Neutrophil (primary cell): ENCODE data around the gene FAM240B.
A peak's percentile ranks its signal among the peaks of the same experiment; 100 is the strongest.

ENCODE experiments used
- H3K27ac ChIP-seq: fragments of 200-600 bp; sonication (generic); 2 replicates; pipeline ENCODE4 v1.5.1; 2016; ENCODE audit warnings: mild to moderate bottlenecking, moderate library complexity
- H3K27me3 ChIP-seq: fragments of 200-600 bp; sonication (generic); 2 replicates; pipeline ENCODE4 v1.6.0; 2016; ENCODE audit warnings: mild to moderate bottlenecking
- H3K36me3 ChIP-seq: fragments of 200-600 bp; sonication (generic); 2 replicates; pipeline ENCODE4 v1.5.1; 2017
- H3K4me1 ChIP-seq, 2 experiments: fragments of 200-600 bp in 1 of 2; sonication (generic) in 1 of 2; 1 replicate in 1 of 2; 2 replicates in 1 of 2; pipeline versions ENCODE4 v1.5.1 to v1.6.1; 2013 to 2016; ENCODE audit warnings: low read depth in 1 of 2, low read length in 1 of 2, mild to moderate bottlenecking in 1 of 2, moderate library complexity in 1 of 2; ENCODE audit not compliant: control insufficient read depth in 1 of 2, insufficient read depth in 1 of 2
- H3K4me3 ChIP-seq, 2 experiments: fragments of 200-600 bp in 1 of 2; sonication (generic) in 1 of 2; 1 replicate in 1 of 2; 2 replicates in 1 of 2; pipeline ENCODE4 v1.5.1; 2013 to 2016; ENCODE audit warnings: low read depth in 1 of 2, low read length in 1 of 2, mild to moderate bottlenecking in 1 of 2, moderate library complexity in 1 of 2
- H3K9me3 ChIP-seq: fragments of 200-600 bp; sonication (generic); 2 replicates; pipeline ENCODE4 v1.5.1; 2016
- CTCF ChIP-seq: fragments of 200-600 bp; sonication (generic); IDR thresholded peaks from 2 replicates; pipeline ENCODE4 v1.5.1; 2016; ENCODE audit warnings: antibody characterized with exemption

Gene FAM240B

DNA sequence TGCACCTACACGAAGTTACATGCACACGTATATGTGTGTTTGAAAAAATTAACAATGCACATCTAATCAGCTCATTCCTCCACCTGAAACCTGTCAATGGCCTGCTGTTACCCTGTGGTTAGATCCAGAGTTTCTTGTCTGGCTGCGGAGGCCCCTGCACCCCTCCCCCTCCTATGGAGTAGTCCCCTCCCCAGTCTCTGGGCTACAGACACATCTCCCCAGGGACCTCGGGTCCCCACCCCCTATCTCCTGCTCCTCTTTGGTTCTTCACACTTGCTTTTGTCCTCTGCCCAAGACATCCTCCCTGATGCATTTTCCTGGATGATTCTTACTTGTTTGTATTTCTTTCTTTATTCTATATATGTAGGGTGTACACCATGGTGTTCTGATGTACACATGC is 27.2 kb downstream of the FAM240B start:
- Histone ChIP-seq H3K4me3 (no peak overlapping the region), H3K9me3 (no peaks in the 10 kb centered on the region), H3K27ac (no peak overlapping the region), H3K4me1 (no peaks in the 10 kb centered on the region), H3K27me3 (peaks cover 44% of the 10 kb centered on the region), H3K36me3 (no peaks in the 10 kb centered on the region)
- TF ChIP-seq CTCF = no peak

GRCh38 chr9:38690574-38690973 is 29.4 kb downstream of the FAM240B start:
- TF ChIP-seq CTCF = no peak
- H3K9me3 ChIP-seq = no peaks in the 10 kb centered on the region
- H3K4me3 ChIP-seq = no peak overlapping the region
- peaks cover 55% of the 10 kb centered on the region for H3K27me3 ChIP-seq
- H3K27ac ChIP-seq = no peak overlapping the region
- H3K36me3 ChIP-seq = no peaks in the 10 kb centered on the region
- peaks cover 0 to 5% of the 10 kb centered on the region in 2 experiments for H3K4me1 ChIP-seq

- no peak overlapping the region for H3K4me3 ChIP-seq
- no peaks in the 10 kb centered on the region for H3K36me3 ChIP-seq
- H3K4me1 ChIP-seq = peaks cover 0 to 5% of the 10 kb centered on the region in 2 experiments
- TF ChIP-seq CTCF = no peak
- no peaks in the 10 kb centered on the region for H3K9me3 ChIP-seq
- peaks cover 60% of the 10 kb centered on the region for H3K27me3 ChIP-seq
- H3K27ac ChIP-seq = no peak overlapping the region
These were observed 30.3 kb downstream of the FAM240B start for GRCh38 chr9:38689678-38690077.

GRCh38 chr9:38687992-38688391 is 31.9 kb downstream of the FAM240B start:
- H3K4me3 ChIP-seq = no peak overlapping the region
- H3K4me1 ChIP-seq = peaks cover 0 to 5% of the 10 kb centered on the region in 2 experiments
- peaks cover 73% of the 10 kb centered on the region for H3K27me3 ChIP-seq
- TF ChIP-seq CTCF = no peak
- no peaks in the 10 kb centered on the region for H3K36me3 ChIP-seq
- no peak overlapping the region for H3K27ac ChIP-seq
- no peaks in the 10 kb centered on the region for H3K9me3 ChIP-seq

- Histone ChIP-seq H3K27ac (no peak overlapping the region), H3K9me3 (no peaks in the 10 kb centered on the region), H3K36me3 (no peaks in the 10 kb centered on the region), H3K27me3 (peaks cover 73% of the 10 kb centered on the region), H3K4me3 (peak overlapping the region; percentile 27 to 29), H3K4me1 (peaks cover 0 to 5% of the 10 kb centered on the region in 2 experiments)
- TF ChIP-seq CTCF = no peak
These were observed 32.5 kb downstream of the FAM240B start for GRCh38 chr9:38687389-38687842.

- peaks cover 0 to 5% of the 10 kb centered on the region in 2 experiments for H3K4me1 ChIP-seq
- no peak overlapping the region for H3K27ac ChIP-seq
- H3K9me3 ChIP-seq = no peaks in the 10 kb centered on the region
- peak overlapping the region; percentile 27 to 29 for H3K4me3 ChIP-seq
- no peaks in the 10 kb centered on the region for H3K36me3 ChIP-seq
- TF ChIP-seq CTCF = no peak
- peaks cover 70% of the 10 kb centered on the region for H3K27me3 ChIP-seq
These were observed 33.0 kb downstream of the FAM240B start for GRCh38 chr9:38686933-38687332.
